CD4-positive, alpha-beta T cell (primary cell): Measurements from ENCODE around the gene NTRK2. TPM values are rescaled to one million over a fixed set of nuclear protein-coding genes. Genes with fewer than 3 reads are reported as not detected.

Source experiments
- ATAC-seq: fragments of 200-7000 bp; cut with Tn5 transposase; one replicate; pipeline ENCODE4 v1.10.0; 2022; ENCODE audit warnings: mild to moderate bottlenecking; ENCODE audit not compliant: poor library complexity
- CTCF ChIA-PET: fragments of 350-600 bp; sonication (Branson Sonifier 250); formaldehyde crosslinking; loops from one replicate; lab custom pipeline; 2021; ENCODE audit warnings: antibody characterized with exemption, inconsistent platforms; lab: Charles Lee
- POLR2A ChIA-PET: fragments of 350-600 bp; sonication (Branson Sonifier 250); formaldehyde crosslinking; loops from one replicate; lab custom pipeline; 2021; ENCODE audit warnings: antibody characterized with exemption, inconsistent platforms; lab: Charles Lee
- DNase-seq, 14 experiments: peaks; one replicate each; pipeline ENCODE4 v3.0.0-alpha.2; 2013 to 2020; ENCODE audit warnings: mixed read lengths in 2 of 14
- H3K27ac ChIP-seq, 2 donors: one replicate each; pipeline versions ENCODE4 v1.5.1 to v1.7.0; 2013; ENCODE audit warnings: low read length in 2 of 2, low read depth in 1 of 2, mild to moderate bottlenecking in 1 of 2
- H3K27me3 ChIP-seq, 2 experiments: 1 replicate in 1 of 2; 2 replicates in 1 of 2; pipeline versions ENCODE4 v1.6.1 to v1.7.0; 2013; ENCODE audit warnings: low read length in 2 of 2, control low read depth in 1 of 2, mild to moderate bottlenecking in 1 of 2, moderate library complexity in 1 of 2; ENCODE audit not compliant: insufficient read depth in 2 of 2, control insufficient read depth in 1 of 2
- H3K36me3 ChIP-seq: one replicate; pipeline ENCODE4 v1.6.1; 2013; ENCODE audit warnings: low read length, control low read depth; ENCODE audit not compliant: insufficient read depth
- H3K4me1 ChIP-seq: one replicate; pipeline ENCODE4 v1.6.1; 2013; ENCODE audit warnings: low read length, control low read depth; ENCODE audit not compliant: insufficient read depth
- H3K4me3 ChIP-seq: one replicate; pipeline ENCODE4 v1.5.1; 2013; ENCODE audit warnings: mild to moderate bottlenecking, low read length, moderate library complexity
- H3K9me3 ChIP-seq, 2 experiments: 1 replicate in 1 of 2; 2 replicates in 1 of 2; pipeline versions ENCODE4 v1.6.1 to v1.7.0; 2013; ENCODE audit warnings: low read length in 2 of 2, mild to moderate bottlenecking in 2 of 2, control low read depth in 1 of 2, moderate library complexity in 1 of 2; ENCODE audit not compliant: control insufficient read depth in 1 of 2, insufficient read depth in 1 of 2
- H3K27ac Mint-ChIP-seq: one replicate; pipeline ENCODE4 v1.8.0; 2020; ENCODE audit warnings: mixed read lengths
- H3K27me3 Mint-ChIP-seq: one replicate; pipeline ENCODE4 v1.8.0; 2021; ENCODE audit warnings: mixed read lengths
- H3K36me3 Mint-ChIP-seq: one replicate; pipeline ENCODE4 v1.8.0; 2021; ENCODE audit warnings: low read depth, mixed read lengths
- H3K4me1 Mint-ChIP-seq: one replicate; pipeline ENCODE4 v1.8.0; 2021; ENCODE audit warnings: low read depth, mixed read lengths
- H3K4me3 Mint-ChIP-seq: one replicate; pipeline ENCODE4 v1.8.0; 2020; ENCODE audit warnings: mild to moderate bottlenecking, mixed read lengths
- H3K9me3 Mint-ChIP-seq: one replicate; pipeline ENCODE4 v1.8.0; 2020; ENCODE audit warnings: mixed read lengths
- intact Hi-C, 2 experiments: fragments of 100-400 bp; cut with DNase I in 1 of 2; cut with micrococcal nuclease in 1 of 2; formaldehyde crosslinking; loops; one replicate each; pipeline versions ENCODE4 v1.15.1 to v1.9.0; 2023 to 2025; cut with DNase I, micrococcal nuclease
- total RNA-seq, 174 experiments: library from RNA in 2 of 174; stranded (reverse) in 2 of 174; gene quantifications; one replicate each; pipeline ENCODE4 v1.2.3 and lab custom pipeline; 2021 to 2026
- TF ChIP-seq, protein P1 (sequence below): fragments of 200-600 bp; IDR thresholded peaks from one replicate; pipeline ENCODE4 v1.8.0; 2022; ENCODE audit warnings: antibody characterized with exemption, mild to moderate bottlenecking

NTRK2 gene
- total RNA-seq, 2 experiments from 2014 or later: 0.06 to 0.14 TPM

DNA sequence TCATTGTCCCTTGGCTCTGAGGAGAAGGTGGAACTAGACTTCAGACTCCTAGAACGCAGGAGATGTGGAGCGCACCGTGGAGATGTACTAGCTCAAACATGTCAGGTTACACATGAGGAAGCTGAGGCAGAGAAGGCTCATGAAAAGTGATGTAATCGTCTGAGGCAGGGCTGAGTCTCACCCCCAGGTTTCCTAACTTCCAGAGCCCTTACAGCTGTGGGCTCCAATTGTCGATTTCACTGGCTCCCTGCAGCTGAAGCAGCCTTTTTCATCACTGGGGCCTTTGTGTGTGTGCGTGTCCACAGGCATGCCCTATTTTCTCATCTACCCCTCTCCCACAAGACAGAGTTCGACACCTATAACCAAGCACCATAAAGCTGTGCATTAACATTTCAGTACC lies 370.6 kb downstream of the NTRK2 start:
- Histone ChIP-seq H3K4me1 (no peaks in the 10 kb centered on the region), H3K4me3 (no peak overlapping the region), H3K27ac (no peak overlapping the region), H3K36me3 (no peaks in the 10 kb centered on the region), H3K27me3 (peaks cover 0 to 12% of the 10 kb centered on the region in 2 experiments), H3K9me3 (peaks cover 0 to 7% of the 10 kb centered on the region in 2 experiments)
- Mint-ChIP-seq H3K9me3 (no peaks in the 10 kb centered on the region), H3K4me1 (no peaks in the 10 kb centered on the region), H3K27me3 (peaks cover 3% of the 10 kb centered on the region), H3K36me3 (no peaks in the 10 kb centered on the region), H3K27ac (no peak overlapping the region), H3K4me3 (no peak overlapping the region)
- ChIA-PET POLR2A (no interaction called here), CTCF (interaction anchor here (0.5 kb wide), 1 partner anchor 9 kb away, joined by 3 read pairs; no protein-coding TSS in a partner anchor)
- DNase-seq (no peak), ATAC-seq (no peak)
- intact Hi-C loops: no loop called here
- TF ChIP-seq, protein P1, sequence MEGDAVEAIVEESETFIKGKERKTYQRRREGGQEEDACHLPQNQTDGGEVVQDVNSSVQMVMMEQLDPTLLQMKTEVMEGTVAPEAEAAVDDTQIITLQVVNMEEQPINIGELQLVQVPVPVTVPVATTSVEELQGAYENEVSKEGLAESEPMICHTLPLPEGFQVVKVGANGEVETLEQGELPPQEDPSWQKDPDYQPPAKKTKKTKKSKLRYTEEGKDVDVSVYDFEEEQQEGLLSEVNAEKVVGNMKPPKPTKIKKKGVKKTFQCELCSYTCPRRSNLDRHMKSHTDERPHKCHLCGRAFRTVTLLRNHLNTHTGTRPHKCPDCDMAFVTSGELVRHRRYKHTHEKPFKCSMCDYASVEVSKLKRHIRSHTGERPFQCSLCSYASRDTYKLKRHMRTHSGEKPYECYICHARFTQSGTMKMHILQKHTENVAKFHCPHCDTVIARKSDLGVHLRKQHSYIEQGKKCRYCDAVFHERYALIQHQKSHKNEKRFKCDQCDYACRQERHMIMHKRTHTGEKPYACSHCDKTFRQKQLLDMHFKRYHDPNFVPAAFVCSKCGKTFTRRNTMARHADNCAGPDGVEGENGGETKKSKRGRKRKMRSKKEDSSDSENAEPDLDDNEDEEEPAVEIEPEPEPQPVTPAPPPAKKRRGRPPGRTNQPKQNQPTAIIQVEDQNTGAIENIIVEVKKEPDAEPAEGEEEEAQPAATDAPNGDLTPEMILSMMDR: no peak

DNA sequence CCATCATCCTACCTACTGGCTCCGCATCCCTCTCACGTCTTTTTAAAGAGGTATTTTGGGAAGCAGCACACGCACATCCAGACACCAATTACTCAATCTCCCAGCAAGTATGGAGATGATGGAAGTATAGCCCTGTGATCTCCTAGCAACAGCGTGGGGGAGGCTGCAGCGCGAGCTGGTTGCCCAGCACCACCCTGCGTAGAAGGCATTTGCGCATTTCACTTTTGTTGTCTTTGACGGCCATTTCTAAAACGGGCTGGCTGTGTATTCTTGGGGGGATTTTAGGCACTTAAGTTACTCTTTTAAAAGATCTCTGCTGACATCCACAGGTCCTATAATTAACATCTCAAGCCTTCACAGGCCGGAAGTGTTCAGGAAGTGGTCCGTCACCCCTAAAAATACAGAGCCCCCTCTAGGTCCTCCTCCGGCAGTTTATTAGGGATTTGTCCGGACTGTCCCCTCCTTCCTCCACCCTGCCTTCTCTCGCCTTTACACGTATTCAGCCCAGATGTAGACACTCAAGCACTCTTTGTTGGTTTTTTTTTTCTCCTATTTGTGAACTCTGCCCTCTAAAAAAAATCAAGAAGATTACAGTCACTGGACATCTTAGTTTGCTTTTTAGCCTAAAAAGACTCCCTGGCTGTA lies 371.4 kb downstream of the NTRK2 start:
- Mint-ChIP-seq H3K27me3 (no peaks in the 10 kb centered on the region), H3K4me1 (no peaks in the 10 kb centered on the region), H3K36me3 (no peaks in the 10 kb centered on the region), H3K4me3 (no peak overlapping the region), H3K9me3 (no peaks in the 10 kb centered on the region), H3K27ac (no peak overlapping the region)
- intact Hi-C loops: no loop called here
- Histone ChIP-seq H3K27me3 (peaks cover 0 to 12% of the 10 kb centered on the region in 2 experiments), H3K4me1 (no peaks in the 10 kb centered on the region), H3K9me3 (peaks cover 0 to 10% of the 10 kb centered on the region in 2 experiments), H3K4me3 (no peak overlapping the region), H3K36me3 (no peaks in the 10 kb centered on the region), H3K27ac (no peak overlapping the region)
- DNase-seq: no peak
- CTCF ChIA-PET: no interaction called here
- no peak for ATAC-seq
- POLR2A ChIA-PET: no interaction called here
- TF ChIP-seq, protein P1: no peak

DNA sequence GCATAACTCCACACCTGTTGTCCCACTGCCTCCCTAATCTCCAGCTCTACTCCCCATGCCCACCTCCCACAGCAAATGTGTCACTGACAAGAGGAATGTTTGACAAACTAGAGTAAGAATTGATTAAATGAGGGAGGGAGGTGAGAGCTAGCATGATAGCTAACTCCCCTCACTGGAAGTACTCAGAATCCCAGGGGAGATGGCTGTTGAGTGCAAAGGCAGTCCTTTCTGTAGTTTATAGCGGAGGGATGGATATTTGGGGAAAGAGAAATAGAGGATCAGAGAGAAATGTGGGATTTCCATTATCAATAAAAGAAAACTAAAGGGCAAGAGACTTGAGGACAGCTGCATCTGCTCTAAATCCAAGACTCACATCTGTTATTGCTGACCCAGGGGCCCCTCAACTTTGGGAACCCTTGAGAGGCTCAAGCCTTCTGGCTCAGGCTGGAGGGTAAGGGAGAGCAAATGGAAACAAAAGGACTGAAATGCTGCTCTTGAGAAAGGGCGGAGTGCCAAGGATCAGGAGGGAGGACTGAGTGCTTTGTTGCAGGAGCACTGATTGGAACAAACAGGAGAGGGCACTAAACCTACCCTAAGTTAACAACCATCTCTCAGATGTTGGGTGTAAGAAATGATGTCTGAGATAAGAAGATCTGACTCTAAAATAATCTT lies 372.1 kb downstream of the NTRK2 start:
- Mint-ChIP-seq H3K27me3 (no peaks in the 10 kb centered on the region), H3K4me3 (no peak overlapping the region), H3K9me3 (no peaks in the 10 kb centered on the region), H3K36me3 (no peaks in the 10 kb centered on the region), H3K27ac (no peak overlapping the region), H3K4me1 (no peaks in the 10 kb centered on the region)
- ATAC-seq (no peak), DNase-seq (no peak)
- TF ChIP-seq, protein P1: no peak
- H3K4me3 ChIP-seq: no peak overlapping the region
- POLR2A ChIA-PET: no interaction called here
- peaks cover 0 to 10% of the 10 kb centered on the region in 2 experiments for H3K9me3 ChIP-seq
- H3K36me3 ChIP-seq: no peaks in the 10 kb centered on the region
- no peak overlapping the region for H3K27ac ChIP-seq
- no peaks in the 10 kb centered on the region for H3K4me1 ChIP-seq
- CTCF ChIA-PET: no interaction called here
- intact Hi-C loops: no loop called here
- H3K27me3 ChIP-seq: peaks cover 0 to 9% of the 10 kb centered on the region in 2 experiments
